GM21528 (cell line): ENCODE results near the gene BCAN.

ENCODE experiments used
- ATAC-seq: cut with Tn5 transposase; IDR thresholded peaks from one replicate; pipeline ENCODE4 v1.9.1; 2021; ENCODE audit warnings: mild to moderate bottlenecking, moderate library complexity; ENCODE audit not compliant: unreplicated experiment, low FRiP score

The BCAN gene

DNA sequence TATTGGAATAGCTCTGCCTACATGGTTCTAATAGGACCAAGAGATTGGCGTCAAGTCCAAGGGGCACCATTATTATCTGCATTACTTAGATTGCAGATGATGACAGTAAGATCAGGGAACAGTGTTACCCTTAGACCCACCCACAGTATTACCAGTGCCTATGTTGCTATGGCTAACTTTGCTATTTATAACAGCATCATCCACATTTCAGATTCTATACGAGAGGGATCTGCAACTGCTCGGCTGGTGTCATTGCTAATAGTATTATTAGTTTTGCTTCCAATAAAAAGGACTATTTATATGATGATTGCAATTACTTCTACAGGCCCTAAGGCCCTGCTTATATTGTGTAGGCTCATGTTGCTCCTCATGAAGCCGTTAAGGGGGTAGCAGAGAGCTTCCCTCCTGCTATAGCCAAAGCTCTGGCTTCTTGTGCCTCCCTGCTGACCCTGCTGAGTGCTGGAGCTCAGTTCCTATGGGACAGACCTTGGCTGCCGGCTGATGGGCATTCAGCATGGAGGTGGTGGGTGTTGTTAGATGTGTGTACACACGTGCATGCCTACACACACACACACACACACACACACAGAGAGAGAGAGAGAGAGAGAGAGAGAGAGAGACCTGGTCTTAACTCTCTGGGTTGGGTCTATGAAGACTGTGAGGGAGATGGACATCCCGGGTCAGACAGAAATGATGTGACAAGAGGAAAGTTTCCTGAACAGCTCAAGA is 1.3 kb downstream of the BCAN start:
- ATAC-seq = no peak

DNA sequence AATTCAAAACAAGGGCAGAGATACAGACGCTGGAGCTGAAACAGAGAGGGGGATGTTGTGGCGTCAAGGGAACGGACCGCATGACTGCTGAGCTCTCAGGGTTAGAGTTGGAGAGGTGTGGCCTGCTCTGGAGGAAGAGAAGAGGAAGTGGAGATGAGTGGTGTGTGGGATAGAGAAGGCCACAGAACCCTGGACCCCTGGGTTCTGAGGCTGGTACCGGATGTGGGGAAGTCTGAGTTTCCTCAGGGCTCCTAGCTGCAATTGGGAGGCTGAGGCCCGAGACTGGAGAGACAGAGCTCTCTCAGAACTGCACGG is 1.8 kb downstream of the BCAN start:
- no peak for ATAC-seq

DNA sequence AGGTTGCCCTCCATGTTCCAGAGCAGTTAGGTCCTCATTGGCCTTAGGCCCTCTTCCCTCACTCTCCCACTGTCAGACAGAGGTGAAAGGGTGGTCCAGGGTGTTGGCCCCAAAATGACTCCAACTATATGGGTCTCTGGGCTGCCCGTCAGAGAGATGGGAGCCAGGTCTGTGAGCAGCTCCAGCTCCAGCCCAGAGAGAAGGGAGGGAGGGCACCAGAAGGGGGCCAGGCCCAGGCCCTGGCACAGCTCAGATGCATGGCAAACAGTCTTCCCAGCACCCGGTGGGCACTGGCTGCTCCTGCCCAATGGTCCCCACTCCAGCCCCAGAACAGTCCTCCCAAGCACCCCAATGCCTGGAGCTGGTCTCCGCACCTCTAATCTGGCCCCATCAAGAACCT is 2.2 kb downstream of the BCAN start:
- ATAC-seq = no peak

DNA sequence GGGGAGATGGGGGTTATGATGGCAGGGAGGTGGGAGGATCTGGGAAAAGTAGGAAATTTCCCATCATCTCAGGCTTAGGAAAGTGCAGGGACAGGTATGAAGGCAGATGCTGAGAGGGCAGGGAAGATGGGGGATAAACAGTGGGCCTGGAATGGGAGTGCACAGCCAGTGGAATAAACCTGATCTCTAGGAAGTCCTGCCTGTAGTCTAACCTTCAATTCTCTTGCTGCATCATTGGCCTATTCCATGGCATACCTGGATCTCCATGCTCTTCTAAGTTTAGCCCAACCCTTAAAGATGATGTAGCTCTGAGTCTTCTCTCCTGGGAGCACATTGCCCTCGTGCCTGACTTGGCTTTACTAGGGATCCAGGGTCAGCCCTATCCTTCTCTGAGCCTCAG is 2.7 kb downstream of the BCAN start:
- ATAC-seq = no peak

GRCh38 chr1:156645056-156645455 is 3.1 kb downstream of the BCAN start:
- no peak for ATAC-seq

DNA sequence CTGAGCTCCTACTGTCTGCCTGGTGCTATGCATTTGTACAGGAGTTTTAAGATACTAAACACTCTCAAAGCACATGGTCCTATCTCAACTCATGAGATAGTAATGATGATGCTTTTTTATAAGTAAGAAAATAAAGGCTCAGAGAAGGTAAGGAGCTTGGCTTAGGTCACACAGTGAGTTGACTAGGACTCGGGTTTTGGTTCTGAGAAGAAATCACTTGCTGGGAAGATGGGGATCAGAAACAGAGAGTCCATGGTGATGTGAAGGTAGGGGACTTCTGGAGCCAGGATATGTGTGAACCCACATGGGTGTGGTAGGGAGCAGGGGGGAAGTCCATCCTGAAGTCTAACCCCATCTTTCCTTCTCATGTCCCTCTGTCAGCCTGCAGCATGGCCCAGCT is 3.7 kb downstream of the BCAN start:
- no peak for ATAC-seq

- no peak for ATAC-seq
Measured at GRCh38 chr1:156646738-156647211, 4.9 kb downstream of the BCAN start.

DNA sequence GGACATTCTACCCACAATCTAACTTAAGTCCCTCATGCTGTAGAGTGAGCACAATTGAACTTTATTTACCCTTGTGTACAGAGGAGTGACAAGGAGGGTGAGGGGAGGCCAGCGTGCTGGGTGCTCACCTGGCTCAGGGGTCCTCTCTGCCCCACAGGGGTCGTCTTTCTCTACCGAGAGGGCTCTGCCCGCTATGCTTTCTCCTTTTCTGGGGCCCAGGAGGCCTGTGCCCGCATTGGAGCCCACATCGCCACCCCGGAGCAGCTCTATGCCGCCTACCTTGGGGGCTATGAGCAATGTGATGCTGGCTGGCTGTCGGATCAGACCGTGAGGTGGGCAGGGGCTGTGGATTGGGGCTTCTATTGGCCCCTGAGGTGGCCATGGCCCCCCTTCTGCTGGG is 5.4 kb downstream of the BCAN start:
- ATAC-seq = no peak

GRCh38 chr1:156648496-156648895 is 6.6 kb downstream of the BCAN start:
- ATAC-seq = no peak

DNA sequence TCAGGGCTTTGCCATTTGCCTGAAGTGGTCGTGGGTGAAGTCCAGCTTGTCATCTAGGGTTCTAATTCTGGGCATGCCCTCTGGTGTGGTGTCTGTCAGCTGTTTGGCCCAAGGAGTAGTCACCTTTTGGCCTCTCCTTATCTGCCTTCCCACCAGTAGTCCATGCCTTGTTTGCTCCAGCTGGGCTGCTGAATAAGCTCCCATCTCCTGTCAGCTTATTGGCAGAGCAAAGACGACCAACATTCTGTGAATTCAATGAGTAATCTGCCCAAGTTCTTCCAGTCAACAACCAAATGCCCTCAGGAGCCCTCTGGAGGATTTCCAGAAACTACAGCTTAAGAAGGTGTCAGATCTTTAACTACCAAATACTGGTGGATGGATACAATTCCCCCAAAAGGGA is 7.0 kb downstream of the BCAN start:
- ATAC-seq = no peak

- ATAC-seq = no peak
Measured at GRCh38 chr1:156652131-156652991, 10.4 kb downstream of the BCAN start.

GRCh38 chr1:156652992-156653355 is 11.1 kb downstream of the BCAN start:
- ATAC-seq = no peak

- ATAC-seq = no peak
Measured at GRCh38 chr1:156654700-156655099, 12.8 kb downstream of the BCAN start.

DNA sequence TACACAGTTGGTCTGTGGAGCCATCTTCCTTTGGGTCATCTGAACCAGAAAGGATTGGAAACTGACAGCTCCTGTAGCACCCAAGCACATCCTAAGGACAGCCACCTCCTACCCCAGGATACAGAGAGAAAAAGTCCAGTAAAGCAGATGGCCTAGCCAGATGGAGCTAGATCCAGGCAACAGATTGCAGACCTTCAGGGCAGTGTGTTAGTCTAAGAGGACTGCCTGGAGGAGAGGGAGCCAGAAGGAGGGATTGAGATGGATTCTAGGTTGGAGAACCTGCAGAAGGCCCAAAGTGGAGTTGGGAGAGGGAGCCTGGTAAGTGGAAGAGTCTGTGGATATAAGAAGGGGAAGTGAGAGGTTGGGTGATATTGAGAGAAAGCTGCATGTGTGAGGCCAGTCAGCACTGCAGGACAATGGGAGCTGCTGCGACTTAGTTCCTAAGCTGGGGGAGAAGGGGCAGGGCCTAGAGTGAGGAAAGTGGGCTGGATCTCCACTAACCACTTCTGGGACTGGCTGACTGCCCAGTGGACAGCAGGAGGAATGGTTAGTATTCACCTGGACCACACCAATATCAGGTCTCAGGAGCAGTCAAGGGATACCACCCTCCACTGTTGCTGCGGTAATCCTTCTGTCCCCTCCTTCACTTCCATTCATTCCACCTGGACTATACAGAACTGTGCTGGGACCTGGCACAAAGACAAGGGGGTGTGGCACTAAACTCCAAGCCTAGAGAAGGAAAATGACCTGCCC is 13.4 kb downstream of the BCAN start:
- no peak for ATAC-seq

GRCh38 chr1:156655904-156656516 is 14.1 kb downstream of the BCAN start:
- no peak for ATAC-seq

- no peak for ATAC-seq
Measured at GRCh38 chr1:156656806-156657740, 15.2 kb downstream of the BCAN start.

GRCh38 chr1:156657741-156658319 is 15.9 kb downstream of the BCAN start:
- no peak for ATAC-seq

- ATAC-seq = no peak
Measured at GRCh38 chr1:156658496-156658895, 16.6 kb downstream of the BCAN start.

GRCh38 chr1:156658945-156659574 is 17.1 kb downstream of the BCAN start:
- ATAC-seq = no peak
